ENCODE measurements around the gene CDHR5. TPM values are rescaled to one million over a fixed set of nuclear protein-coding genes. Genes with fewer than 3 reads are reported as not detected.

The CDHR5 gene
- total RNA-seq, 1 experiment from 2014 or later, result not detected

DNA sequence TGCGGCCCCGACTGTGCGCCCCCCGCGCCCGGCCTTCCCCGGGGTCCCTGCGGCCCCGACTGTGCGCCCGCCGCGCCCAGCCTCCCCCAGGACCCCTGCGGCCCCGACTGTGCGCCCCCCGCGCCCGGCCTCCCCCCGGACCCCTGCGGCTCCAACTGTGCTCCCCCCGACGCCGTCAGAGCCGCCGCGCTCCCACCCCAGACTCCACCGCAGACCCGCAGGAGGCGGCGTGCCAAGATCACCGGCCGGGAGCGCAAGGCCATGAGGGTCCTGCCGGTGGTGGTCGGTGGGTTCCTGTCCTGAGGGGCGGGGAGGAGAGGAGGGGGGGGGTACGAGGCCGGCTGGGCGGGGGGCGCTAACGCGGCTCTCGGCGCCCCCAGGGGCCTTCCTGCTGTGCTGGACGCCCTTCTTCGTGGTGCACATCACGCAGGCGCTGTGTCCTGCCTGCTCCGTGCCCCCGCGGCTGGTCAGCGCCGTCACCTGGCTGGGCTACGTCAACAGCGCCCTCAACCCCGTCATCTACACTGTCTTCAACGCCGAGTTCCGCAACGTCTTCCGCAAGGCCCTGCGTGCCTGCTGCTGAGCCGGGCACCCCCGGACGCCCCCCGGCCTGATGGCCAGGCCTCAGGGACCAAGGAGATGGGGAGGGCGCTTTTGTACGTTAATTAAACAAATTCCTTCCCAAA is 15.4 kb upstream of the CDHR5 start:
- Histone ChIP-seq H3K4me3 (ENCODE audit: low read depth, low read length, poor library complexity, severe bottlenecking) (no peak overlapping the region), H3K9me3 (ENCODE audit: low read depth, low read length, poor library complexity, severe bottlenecking) (no peaks in the 10 kb centered on the region), H3K27ac (ENCODE audit: low read depth, low read length, poor library complexity, severe bottlenecking) (peak overlapping the region; percentile 73), H3K4me1 (ENCODE audit: insufficient read depth, low read length, poor library complexity, severe bottlenecking) (peaks cover 49% of the 10 kb centered on the region), H3K36me3 (ENCODE audit: insufficient read depth, low read length, poor library complexity, severe bottlenecking) (no peaks in the 10 kb centered on the region), H3K27me3 (replicated peaks; ENCODE audit: insufficient read depth, low read depth, low read length, poor library complexity) (no peaks in the 10 kb centered on the region)
- no peak for DNase-seq (ENCODE audit: low spot score)
- TF ChIP-seq, protein P1, sequence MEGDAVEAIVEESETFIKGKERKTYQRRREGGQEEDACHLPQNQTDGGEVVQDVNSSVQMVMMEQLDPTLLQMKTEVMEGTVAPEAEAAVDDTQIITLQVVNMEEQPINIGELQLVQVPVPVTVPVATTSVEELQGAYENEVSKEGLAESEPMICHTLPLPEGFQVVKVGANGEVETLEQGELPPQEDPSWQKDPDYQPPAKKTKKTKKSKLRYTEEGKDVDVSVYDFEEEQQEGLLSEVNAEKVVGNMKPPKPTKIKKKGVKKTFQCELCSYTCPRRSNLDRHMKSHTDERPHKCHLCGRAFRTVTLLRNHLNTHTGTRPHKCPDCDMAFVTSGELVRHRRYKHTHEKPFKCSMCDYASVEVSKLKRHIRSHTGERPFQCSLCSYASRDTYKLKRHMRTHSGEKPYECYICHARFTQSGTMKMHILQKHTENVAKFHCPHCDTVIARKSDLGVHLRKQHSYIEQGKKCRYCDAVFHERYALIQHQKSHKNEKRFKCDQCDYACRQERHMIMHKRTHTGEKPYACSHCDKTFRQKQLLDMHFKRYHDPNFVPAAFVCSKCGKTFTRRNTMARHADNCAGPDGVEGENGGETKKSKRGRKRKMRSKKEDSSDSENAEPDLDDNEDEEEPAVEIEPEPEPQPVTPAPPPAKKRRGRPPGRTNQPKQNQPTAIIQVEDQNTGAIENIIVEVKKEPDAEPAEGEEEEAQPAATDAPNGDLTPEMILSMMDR (conservative IDR thresholded peaks at IDR 0.05; ENCODE audit: low read depth, low read length), result no peak
- TF ChIP-seq EZH2 (IDR thresholded peaks at IDR 0.05; ENCODE audit: borderline replicate concordance, low read depth, low read length, poor library complexity, severe bottlenecking), result no peak
- intact Hi-C loops (cut with micrococcal nuclease; ENCODE audit: unreplicated experiment), result no loop called here
- CTCF ChIA-PET, result no interaction called here
- POLR2A ChIA-PET (ENCODE audit: low non-redundant PET), result interaction anchor here (0.7 kb wide), 1 partner anchor 135 kb away, joined by 4 read pairs; no protein-coding TSS in a partner anchor
- BruUV-seq (replicated peaks), result no TSS peak

DNA sequence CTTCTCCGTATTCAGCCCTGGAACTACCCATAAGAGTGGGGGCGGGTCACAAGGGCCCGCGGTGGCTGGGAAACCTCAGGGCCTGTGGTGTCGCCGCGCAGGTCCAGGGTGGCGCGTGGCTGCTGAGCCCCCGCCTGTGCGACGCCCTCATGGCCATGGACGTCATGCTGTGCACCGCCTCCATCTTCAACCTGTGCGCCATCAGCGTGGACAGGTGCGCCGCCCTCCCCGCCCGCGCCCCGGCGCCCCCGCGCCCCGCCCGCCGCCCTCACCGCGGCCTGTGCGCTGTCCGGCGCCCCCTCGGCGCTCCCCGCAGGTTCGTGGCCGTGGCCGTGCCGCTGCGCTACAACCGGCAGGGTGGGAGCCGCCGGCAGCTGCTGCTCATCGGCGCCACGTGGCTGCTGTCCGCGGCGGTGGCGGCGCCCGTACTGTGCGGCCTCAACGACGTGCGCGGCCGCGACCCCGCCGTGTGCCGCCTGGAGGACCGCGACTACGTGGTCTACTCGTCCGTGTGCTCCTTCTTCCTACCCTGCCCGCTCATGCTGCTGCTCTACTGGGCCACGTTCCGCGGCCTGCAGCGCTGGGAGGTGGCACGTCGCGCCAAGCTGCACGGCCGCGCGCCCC is 14.7 kb upstream of the CDHR5 start:
- intact Hi-C loops (cut with micrococcal nuclease; ENCODE audit: unreplicated experiment), result no loop called here
- peak overlapping the region; percentile 82 for H3K27ac ChIP-seq (ENCODE audit: low read depth, low read length, poor library complexity, severe bottlenecking)
- no TSS peak for BruUV-seq (replicated peaks)
- H3K9me3 ChIP-seq (ENCODE audit: low read depth, low read length, poor library complexity, severe bottlenecking), result no peaks in the 10 kb centered on the region
- no peaks in the 10 kb centered on the region for H3K27me3 ChIP-seq (replicated peaks; ENCODE audit: insufficient read depth, low read depth, low read length, poor library complexity)
- H3K36me3 ChIP-seq (ENCODE audit: insufficient read depth, low read length, poor library complexity, severe bottlenecking), result no peaks in the 10 kb centered on the region
- POLR2A ChIA-PET (ENCODE audit: low non-redundant PET), result interaction anchor here (0.7 kb wide), 1 partner anchor 136 kb away, joined by 4 read pairs; no protein-coding TSS in a partner anchor
- CTCF ChIA-PET, result interaction anchor here (0.7 kb wide), 1 partner anchor 429 kb away, joined by 3 read pairs; no protein-coding TSS in a partner anchor
- H3K4me1 ChIP-seq (ENCODE audit: insufficient read depth, low read length, poor library complexity, severe bottlenecking), result peaks cover 49% of the 10 kb centered on the region
- H3K4me3 ChIP-seq (ENCODE audit: low read depth, low read length, poor library complexity, severe bottlenecking), result peak overlapping the region; percentile 18
- TF ChIP-seq, protein P1 (conservative IDR thresholded peaks at IDR 0.05; ENCODE audit: low read depth, low read length), result no peak
- no peak for TF ChIP-seq EZH2 (IDR thresholded peaks at IDR 0.05; ENCODE audit: borderline replicate concordance, low read depth, low read length, poor library complexity, severe bottlenecking)
- peak; percentile 41 for DNase-seq (ENCODE audit: low spot score)

DNA sequence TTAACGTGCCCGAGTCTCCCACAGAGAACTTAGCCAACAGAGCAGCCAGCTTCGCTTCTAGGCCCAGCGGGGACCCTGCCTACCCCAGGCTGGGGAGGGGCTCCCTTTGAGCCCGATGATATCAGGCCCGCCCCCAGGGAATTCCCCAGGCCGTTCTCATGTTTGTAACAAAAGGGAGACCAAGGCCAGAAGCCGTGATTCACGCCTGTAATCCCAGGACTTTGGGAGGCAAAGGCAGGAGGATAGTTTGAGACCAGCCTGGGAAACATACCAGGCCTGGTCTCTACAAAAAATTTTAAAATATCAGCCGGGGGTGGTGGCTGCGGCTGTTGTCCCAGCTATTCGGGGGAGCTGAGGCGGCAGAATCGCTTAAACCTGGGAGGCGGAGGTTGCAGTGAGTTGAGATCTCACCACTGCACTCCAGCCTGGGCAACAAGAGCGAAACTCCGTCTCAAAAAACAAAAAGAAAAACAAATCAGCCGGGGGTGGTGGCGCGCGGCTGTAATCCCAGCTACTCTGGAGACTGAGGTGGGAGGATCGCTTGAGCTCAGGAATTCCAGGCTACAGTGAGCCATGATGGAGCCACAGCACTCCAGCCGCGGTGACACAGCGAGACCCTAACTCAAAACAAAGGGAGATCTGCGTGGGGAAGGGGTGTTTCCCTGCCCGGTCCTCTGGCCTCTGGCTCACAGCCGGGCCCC is 14.0 kb upstream of the CDHR5 start:
- Histone ChIP-seq H3K9me3 (ENCODE audit: low read depth, low read length, poor library complexity, severe bottlenecking) (no peaks in the 10 kb centered on the region), H3K4me1 (ENCODE audit: insufficient read depth, low read length, poor library complexity, severe bottlenecking) (peaks cover 49% of the 10 kb centered on the region), H3K27ac (ENCODE audit: low read depth, low read length, poor library complexity, severe bottlenecking) (peak overlapping the region; percentile 82), H3K4me3 (ENCODE audit: low read depth, low read length, poor library complexity, severe bottlenecking) (peak overlapping the region; percentile 18), H3K27me3 (replicated peaks; ENCODE audit: insufficient read depth, low read depth, low read length, poor library complexity) (no peaks in the 10 kb centered on the region), H3K36me3 (ENCODE audit: insufficient read depth, low read length, poor library complexity, severe bottlenecking) (no peaks in the 10 kb centered on the region)
- ChIA-PET POLR2A (ENCODE audit: low non-redundant PET) (no interaction called here), CTCF (interaction anchor here (0.7 kb wide), 1 partner anchor 430 kb away, joined by 3 read pairs; no protein-coding TSS in a partner anchor)
- no peak for TF ChIP-seq EZH2 (IDR thresholded peaks at IDR 0.05; ENCODE audit: borderline replicate concordance, low read depth, low read length, poor library complexity, severe bottlenecking)
- TF ChIP-seq, protein P1 (conservative IDR thresholded peaks at IDR 0.05; ENCODE audit: low read depth, low read length), result no peak
- BruUV-seq (replicated peaks), result TSS peak; percentile 92
- DNase-seq (ENCODE audit: low spot score), result peak; percentile 84
- intact Hi-C loops (cut with micrococcal nuclease; ENCODE audit: unreplicated experiment), result no loop called here
